Keratinocyte (primary cell): ENCODE results near the gene DIAPH2.

ENCODE experiments used
- EZH2 ChIP-seq: IDR thresholded peaks from one replicate; pipeline ENCODE4 v1.6.1; 2012; ENCODE audit warnings: inconsistent platforms, mild to moderate bottlenecking, low read length, moderate library complexity
- TF ChIP-seq, protein P1 (sequence below), 3 experiments: IDR thresholded peaks in 1 of 3; conservative IDR thresholded peaks in 1 of 3; optimal IDR thresholded peaks in 1 of 3; 2 replicates in 2 of 3; 3 replicates in 1 of 3; pipeline versions ENCODE3 to v1.5.1; 2011; ENCODE audit warnings: low read length in 3 of 3, mild to moderate bottlenecking in 3 of 3, moderate library complexity in 2 of 3, control low read depth in 1 of 3, inconsistent platforms in 1 of 3; ENCODE audit not compliant: insufficient read depth in 2 of 3; ENCODE audit errors: extremely low read depth in 1 of 3

DNA sequence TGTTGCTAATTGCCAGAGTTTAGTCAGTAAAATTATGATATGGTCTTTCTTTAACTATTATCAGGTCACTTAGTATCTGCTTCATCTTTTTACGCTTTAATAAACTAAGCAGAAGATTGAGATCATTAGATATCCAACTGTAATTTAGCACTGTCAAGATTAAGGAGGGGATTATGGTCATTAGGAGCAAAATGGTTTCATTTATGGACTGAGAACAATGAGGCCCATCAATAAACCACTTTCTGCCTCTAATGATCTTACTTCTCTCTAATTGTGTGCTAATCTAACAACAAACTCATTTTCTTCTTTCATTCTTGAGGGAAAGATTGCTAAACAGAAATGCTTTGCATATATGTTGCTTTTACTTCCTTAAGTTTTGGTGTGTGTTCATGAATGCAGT lies 539.5 kb downstream of the DIAPH2 start:
- TF ChIP-seq, protein P1, sequence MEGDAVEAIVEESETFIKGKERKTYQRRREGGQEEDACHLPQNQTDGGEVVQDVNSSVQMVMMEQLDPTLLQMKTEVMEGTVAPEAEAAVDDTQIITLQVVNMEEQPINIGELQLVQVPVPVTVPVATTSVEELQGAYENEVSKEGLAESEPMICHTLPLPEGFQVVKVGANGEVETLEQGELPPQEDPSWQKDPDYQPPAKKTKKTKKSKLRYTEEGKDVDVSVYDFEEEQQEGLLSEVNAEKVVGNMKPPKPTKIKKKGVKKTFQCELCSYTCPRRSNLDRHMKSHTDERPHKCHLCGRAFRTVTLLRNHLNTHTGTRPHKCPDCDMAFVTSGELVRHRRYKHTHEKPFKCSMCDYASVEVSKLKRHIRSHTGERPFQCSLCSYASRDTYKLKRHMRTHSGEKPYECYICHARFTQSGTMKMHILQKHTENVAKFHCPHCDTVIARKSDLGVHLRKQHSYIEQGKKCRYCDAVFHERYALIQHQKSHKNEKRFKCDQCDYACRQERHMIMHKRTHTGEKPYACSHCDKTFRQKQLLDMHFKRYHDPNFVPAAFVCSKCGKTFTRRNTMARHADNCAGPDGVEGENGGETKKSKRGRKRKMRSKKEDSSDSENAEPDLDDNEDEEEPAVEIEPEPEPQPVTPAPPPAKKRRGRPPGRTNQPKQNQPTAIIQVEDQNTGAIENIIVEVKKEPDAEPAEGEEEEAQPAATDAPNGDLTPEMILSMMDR (optimal IDR thresholded peaks at IDR 0.05 in 1 of 3, IDR thresholded peaks at IDR 0.05 in 1 of 3, conservative IDR thresholded peaks at IDR 0.05 in 1 of 3; ENCODE audit: extremely low read depth in 1 of 3, insufficient read depth in 2 of 3, low read length in 3 of 3) = no peak
- no peak for TF ChIP-seq EZH2
